Measurements from ENCODE around the gene ANO9.

DNA sequence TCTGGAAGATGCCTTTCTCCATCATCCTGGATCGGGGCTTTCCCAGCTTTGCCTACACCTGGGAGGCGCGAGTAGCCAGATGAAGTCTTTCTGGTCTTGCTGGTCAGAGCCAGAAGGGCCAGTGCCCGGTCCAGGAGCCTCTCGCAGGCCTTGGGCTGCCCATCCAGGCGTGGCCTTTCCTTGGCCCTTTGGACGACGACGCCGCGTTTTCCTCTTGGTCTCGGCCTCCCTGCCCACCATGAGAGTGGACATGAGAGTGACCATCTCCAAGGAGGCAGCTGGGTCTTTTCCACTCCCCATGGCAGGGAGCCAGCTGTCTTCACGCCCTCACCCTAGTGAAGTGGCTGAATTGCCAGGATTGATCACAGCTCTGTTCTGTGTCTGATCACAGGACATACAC is 11.8 kb upstream of the ANO9 start:
- TF ChIP-seq, protein P1, sequence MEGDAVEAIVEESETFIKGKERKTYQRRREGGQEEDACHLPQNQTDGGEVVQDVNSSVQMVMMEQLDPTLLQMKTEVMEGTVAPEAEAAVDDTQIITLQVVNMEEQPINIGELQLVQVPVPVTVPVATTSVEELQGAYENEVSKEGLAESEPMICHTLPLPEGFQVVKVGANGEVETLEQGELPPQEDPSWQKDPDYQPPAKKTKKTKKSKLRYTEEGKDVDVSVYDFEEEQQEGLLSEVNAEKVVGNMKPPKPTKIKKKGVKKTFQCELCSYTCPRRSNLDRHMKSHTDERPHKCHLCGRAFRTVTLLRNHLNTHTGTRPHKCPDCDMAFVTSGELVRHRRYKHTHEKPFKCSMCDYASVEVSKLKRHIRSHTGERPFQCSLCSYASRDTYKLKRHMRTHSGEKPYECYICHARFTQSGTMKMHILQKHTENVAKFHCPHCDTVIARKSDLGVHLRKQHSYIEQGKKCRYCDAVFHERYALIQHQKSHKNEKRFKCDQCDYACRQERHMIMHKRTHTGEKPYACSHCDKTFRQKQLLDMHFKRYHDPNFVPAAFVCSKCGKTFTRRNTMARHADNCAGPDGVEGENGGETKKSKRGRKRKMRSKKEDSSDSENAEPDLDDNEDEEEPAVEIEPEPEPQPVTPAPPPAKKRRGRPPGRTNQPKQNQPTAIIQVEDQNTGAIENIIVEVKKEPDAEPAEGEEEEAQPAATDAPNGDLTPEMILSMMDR (IDR thresholded peaks at IDR 0.05; ENCODE audit: insufficient read depth, low read depth, low read length) = no peak
- TF ChIP-seq EZH2 (IDR thresholded peaks at IDR 0.05; ENCODE audit: insufficient read depth, low read length) = no peak
